ENCODE data around the gene HDAC8. TPM values are rescaled to one million over a fixed set of nuclear protein-coding genes. Genes with fewer than 3 reads are reported as not detected.
"Not testable (repeated sequence)": the region's sequence is repeated elsewhere in the genome, so short reads cannot be mapped to it uniquely, and the experiment has no call there.

HDAC8 gene
- total RNA-seq, 1 donor from 2014 or later = 18.6 TPM

- intact Hi-C loops (cut with DNase I) = no loop called here
- ATAC-seq (no peak), DNase-seq (ENCODE audit: missing footprints) (no peak)
These were observed 219.9 kb downstream of the HDAC8 start for GRCh38 chrX:72352786-72353185.

GRCh38 chrX:72351606-72352334, 220.9 kb downstream of the HDAC8 start:
- DNase-seq (ENCODE audit: missing footprints) (no peak), ATAC-seq (peak; percentile 35)
- intact Hi-C loops (cut with DNase I) = no loop called here

GRCh38 chrX:72349190-72349589, 223.5 kb downstream of the HDAC8 start:
- intact Hi-C loops (cut with DNase I) = no loop called here
- no peak for ATAC-seq
- DNase-seq (ENCODE audit: missing footprints) = no peak

- no peak for ATAC-seq
- intact Hi-C loops (cut with DNase I) = no loop called here
- DNase-seq (ENCODE audit: missing footprints) = no peak
These were observed 224.2 kb downstream of the HDAC8 start for GRCh38 chrX:72348247-72348979.

GRCh38 chrX:72347366-72347765, 225.3 kb downstream of the HDAC8 start:
- peak; percentile 63 for DNase-seq (ENCODE audit: missing footprints)
- peak; percentile 94 for ATAC-seq
- intact Hi-C loops (cut with DNase I) = no loop called here

GRCh38 chrX:72346302-72346949, 226.2 kb downstream of the HDAC8 start:
- intact Hi-C loops (cut with DNase I) = no loop called here
- DNase-seq (ENCODE audit: missing footprints) = no peak
- no peak for ATAC-seq

- ATAC-seq (no peak), DNase-seq (ENCODE audit: missing footprints) (no peak)
- intact Hi-C loops (cut with DNase I) = no loop called here
These were observed 232.0 kb downstream of the HDAC8 start for GRCh38 chrX:72340626-72341025.

- intact Hi-C loops (cut with DNase I) = no loop called here
- DNase-seq (ENCODE audit: missing footprints) = no peak
- no peak for ATAC-seq
These were observed 232.6 kb downstream of the HDAC8 start for GRCh38 chrX:72340041-72340440.

GRCh38 chrX:72330131-72330530, 242.5 kb downstream of the HDAC8 start:
- intact Hi-C loops (cut with DNase I) = no loop called here
- no peak for ATAC-seq

GRCh38 chrX:72326605-72327300, 245.9 kb downstream of the HDAC8 start:
- ATAC-seq = no peak
- DNase-seq (ENCODE audit: missing footprints) = no peak
- intact Hi-C loops (cut with DNase I) = no loop called here

More at GRCh38 chrX:72330131-72330530, 242.5 kb downstream of the HDAC8 start:
- DNase-seq (ENCODE audit: missing footprints) = no peak

GRCh38 chrX:72319651-72320050, 253.0 kb downstream of the HDAC8 start:
- intact Hi-C loops (cut with DNase I); DNase-seq (ENCODE audit: missing footprints); ATAC-seq: not testable (repeated sequence)

GRCh38 chrX:72317139-72317538, 255.5 kb downstream of the HDAC8 start:
- DNase-seq (ENCODE audit: missing footprints) (no peak), ATAC-seq (no peak)
- intact Hi-C loops (cut with DNase I) = no loop called here

GRCh38 chrX:72316408-72317110, 256.1 kb downstream of the HDAC8 start:
- ATAC-seq = no peak
- intact Hi-C loops (cut with DNase I) = no loop called here
- DNase-seq (ENCODE audit: missing footprints) = no peak

GRCh38 chrX:72314881-72315280, 257.8 kb downstream of the HDAC8 start:
- intact Hi-C loops (cut with DNase I) = no loop called here
- no peak for DNase-seq (ENCODE audit: missing footprints)
- ATAC-seq = no peak

GRCh38 chrX:72313707-72314641, 258.7 kb downstream of the HDAC8 start:
- no peak for DNase-seq (ENCODE audit: missing footprints)
- ATAC-seq = no peak
- intact Hi-C loops (cut with DNase I) = no loop called here

GRCh38 chrX:72312311-72312940, 260.2 kb downstream of the HDAC8 start:
- intact Hi-C loops (cut with DNase I) = no loop called here
- no peak for DNase-seq (ENCODE audit: missing footprints)

More at GRCh38 chrX:72312311-72312940, 260.2 kb downstream of the HDAC8 start:
- ATAC-seq = no peak

Data from Right ventricle myocardium inferior (tissue), 1 donor.